GM08714 (cell line): ENCODE data around the gene EPX.

ENCODE experiments used
- H3K4me3 ChIP-seq: fragments of 200-500 bp; sonication (Bioruptor generic); 2 replicates; pipeline ENCODE4 v1.5.1; 2014; ENCODE audit warnings: mild to moderate bottlenecking, low read length, inconsistent platforms
- ZNF274 ChIP-seq: IDR thresholded peaks from 2 replicates; pipeline ENCODE4 v1.6.1; 2012; ENCODE audit warnings: mild to moderate bottlenecking, low read depth, low read length

The EPX gene

DNA sequence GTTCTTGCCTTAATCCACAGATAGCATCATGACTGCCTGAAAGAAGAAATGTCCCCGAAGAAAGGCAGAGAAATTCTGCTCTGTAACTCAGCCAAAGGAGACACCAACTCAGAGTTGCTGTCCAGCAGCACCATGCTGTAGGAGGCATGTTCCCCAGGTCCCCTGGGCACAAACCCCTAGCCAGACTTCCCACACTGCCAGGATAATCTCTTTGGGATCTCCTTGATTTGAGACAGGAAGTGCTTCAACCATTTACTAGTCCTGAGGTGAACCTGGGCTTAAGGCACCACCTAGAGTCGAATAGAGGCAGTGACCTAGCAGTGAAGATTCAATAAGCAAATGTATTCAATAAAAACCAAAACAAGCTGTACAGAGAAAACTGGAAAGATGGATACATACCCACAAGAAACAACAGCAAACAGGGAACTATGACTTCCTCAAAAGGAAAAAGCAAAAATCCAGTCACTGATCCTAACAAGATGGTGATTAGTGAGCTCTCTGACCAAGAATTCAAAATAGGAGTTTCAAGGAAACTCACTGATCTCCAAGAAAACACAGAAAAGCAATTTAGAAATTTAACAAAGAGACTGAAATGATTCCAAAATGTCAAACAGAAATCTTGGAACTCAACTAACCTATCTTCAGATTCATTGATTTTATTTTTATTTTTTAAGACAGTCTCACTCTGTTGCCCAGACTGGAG lies 20.0 kb upstream of the EPX start:
- no peak overlapping the region for H3K4me3 ChIP-seq
- no peak for TF ChIP-seq ZNF274

DNA sequence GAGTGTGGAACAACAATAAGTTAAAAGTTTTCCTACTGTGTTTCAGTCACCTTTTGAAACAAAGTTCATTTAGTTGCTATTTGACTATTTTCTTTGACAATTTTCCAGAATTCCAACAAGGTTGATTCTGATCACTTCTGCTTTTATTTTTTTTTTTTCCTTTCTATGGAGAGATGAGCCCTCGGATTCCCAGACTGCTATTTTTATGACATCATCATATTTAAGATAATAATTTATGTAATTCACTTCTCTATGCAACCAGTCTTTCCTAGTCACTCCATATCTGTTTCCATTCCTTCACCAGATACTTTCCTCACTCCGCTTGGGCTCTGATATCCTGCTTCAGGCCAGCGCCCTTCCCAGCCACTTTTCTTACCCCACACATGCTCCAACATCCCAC lies 17.7 kb upstream of the EPX start:
- no peak overlapping the region for H3K4me3 ChIP-seq
- TF ChIP-seq ZNF274 = no peak

DNA sequence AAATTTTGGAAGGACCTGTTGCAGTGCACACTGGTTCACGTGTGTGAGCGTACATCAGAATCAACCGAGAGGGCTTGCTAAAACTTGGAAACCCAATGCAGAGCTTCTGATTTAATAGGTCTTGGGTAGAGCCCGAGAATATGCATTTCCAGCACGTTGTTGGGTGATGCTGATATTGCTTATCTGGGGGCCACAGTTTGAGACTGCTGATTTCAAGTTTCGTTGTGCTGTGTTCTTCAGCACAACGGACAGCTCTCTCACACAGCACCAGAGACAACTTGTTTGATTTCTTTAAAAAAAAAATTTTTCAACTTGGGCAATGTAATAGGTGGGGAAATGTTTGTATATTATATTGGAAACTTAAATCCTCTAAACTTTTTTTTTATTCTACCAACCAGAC lies 16.3 kb upstream of the EPX start:
- no peak overlapping the region for H3K4me3 ChIP-seq
- no peak for TF ChIP-seq ZNF274

DNA sequence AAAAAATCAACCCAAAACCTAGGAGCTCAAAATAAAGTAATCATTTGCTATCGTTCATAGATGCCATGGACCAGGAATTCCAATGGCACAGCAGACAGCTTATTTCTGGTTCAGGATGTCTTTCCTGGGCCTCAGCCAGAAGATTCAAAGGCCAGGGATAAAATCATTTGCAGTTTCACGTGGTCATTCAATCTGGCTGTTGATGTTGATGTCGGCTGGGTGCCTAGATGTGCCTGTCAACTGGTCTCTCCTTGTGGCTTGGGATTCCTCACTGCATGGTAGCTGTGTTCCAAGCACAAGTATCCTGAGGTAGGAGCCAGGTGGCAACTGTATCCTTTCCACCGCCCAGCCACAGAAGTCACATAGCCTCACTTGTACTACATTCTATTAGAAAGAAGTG lies 10.7 kb upstream of the EPX start:
- no peak overlapping the region for H3K4me3 ChIP-seq
- TF ChIP-seq ZNF274 = no peak

DNA sequence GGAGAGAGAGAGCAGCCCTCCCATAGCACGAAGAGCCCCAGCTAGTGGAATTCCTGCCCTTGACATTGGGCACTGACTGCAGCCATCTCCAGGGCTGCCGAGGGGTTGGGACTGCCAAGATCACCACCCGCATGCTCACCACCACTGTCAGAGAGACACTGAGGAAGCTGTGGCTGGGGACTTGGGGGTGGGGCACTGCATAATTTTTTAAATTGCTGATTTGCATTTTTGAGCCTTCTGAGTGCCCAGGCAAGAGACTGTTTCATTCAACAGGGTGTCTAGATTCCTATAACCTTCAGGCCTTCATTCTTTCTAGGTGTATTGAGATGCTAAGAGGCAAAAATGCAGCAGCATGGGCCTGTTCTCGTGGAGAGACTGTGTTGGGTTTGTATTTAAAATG lies 9.0 kb upstream of the EPX start:
- H3K4me3 ChIP-seq = no peak overlapping the region
- TF ChIP-seq ZNF274 = no peak

DNA sequence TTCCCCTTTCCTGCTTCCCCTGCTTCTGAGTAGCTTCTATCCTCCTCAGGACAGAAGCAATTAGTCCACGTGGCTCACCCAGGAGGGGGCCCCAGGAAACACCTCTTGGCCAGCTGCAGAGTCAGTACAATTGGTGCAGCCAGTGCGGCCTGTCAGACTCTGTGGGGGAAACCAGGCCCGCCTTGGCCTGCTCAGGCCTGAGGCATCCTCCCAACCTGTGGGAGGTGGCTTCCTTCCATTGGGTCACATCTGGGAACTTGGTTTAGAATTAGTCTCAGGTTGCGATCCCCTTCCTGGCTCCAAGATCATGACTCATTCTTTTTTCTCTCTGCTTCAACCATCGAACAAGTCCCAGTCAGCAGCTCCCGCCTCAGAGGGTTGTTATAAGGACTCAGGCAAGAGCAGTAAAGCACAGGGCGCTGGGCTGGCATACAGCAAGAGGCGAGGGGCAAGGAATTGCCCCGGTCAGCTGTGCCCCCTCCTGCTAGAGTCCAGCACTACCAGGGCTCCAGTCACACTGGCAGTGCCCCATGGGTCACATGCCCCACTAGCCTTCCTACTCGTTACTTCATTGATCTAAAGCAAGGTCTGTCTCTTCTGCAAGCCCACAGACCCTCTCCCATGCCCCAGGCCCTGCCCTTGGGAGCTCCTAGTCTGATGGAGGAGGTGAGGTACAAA lies 8.1 kb upstream of the EPX start:
- no peak overlapping the region for H3K4me3 ChIP-seq
- no peak for TF ChIP-seq ZNF274

DNA sequence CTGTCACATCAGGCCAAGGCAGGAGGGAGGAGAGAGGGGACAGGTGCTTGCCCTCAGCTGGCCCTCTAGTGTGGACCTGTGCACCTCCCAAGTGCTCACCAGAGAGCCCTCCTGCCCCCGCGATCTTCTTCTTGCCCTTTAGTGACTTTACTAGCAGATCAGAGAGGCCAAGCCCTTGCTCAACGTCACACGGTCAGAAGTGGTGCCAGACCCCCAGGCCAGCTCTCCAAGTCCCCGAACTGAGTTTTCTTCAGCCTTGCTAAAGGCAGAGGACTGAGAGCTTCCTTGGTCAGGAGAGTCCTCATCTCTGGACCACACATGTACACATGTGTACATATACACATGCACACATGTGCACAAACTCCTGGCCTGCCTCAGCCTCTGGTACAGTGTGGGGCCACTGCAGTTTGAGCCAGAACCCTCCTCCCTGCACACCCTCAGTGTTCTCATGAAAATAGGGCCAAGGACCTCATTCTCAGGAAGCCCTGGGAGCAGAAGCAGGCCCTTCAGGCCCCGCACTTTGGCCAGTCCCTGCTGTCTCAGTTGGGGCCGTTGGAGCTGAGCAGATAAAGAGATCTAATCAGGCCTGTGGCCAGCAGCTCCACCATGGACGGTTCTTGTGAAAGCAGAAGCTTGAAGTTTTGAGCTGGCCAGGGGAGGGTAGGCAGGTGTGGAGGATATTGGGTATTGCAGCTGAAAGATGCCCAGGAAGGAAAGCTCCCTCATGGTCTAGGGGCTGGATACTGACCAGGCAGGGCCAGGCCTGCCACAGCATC lies 7.4 kb upstream of the EPX start:
- no peak for TF ChIP-seq ZNF274
- no peak overlapping the region for H3K4me3 ChIP-seq

DNA sequence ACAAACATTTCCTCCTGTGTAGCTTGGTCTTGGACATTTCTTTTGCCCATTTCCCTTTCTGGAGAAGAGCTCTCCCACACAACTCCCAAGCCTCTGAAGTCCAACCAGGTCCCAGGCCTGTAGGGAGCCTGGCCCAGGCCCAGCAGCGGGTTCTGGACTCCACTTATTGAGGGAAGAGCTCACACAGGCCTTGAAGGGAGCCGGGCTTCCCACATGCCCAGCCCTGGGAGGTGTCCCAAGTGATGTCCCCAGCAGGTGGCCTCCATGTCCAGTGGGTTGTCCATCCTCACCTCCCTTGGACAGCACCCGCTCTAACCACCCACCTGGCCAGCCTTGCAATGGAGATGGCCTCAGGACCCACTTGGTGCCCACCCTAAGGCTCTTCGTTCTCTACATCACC lies 5.9 kb upstream of the EPX start:
- TF ChIP-seq ZNF274 = no peak
- no peak overlapping the region for H3K4me3 ChIP-seq

DNA sequence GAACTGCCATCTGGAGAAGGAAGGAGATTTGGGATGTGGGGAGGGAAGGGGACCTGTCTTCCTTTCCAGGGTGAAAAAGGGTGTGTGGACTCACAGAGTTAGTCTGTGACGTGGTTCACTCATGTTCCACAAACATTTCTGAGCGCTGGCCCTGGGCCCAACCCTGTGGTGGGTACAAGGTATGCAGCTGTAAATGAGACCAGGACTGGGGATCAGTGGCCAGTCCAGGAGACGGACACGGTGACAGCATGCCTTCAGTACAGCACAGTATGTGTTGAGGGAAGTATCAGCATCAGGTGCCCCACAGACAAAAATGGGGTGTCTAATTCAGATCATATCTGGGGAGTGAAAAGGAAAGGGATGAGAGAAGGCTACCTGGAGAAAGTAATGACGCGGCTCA lies 5.5 kb upstream of the EPX start:
- TF ChIP-seq ZNF274 = no peak
- H3K4me3 ChIP-seq = no peak overlapping the region

DNA sequence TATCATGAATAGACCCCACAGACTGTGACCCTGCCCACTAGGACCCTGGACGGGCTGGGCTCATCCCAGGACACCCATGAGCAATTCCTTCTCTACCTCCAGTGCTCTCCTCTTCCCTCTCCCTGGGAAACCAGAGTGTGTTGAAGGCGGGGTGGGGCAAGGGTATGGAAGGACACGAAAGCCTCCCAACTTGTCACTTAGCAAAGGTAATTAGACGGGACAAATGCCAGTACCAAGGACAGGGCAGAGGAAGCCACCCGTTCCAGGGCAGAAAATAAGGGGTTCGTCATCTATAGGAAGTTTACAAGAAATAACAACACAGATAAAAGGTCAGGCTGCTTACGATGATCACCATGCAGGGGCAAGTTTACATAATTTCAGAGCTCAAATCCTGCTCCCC lies 4.9 kb upstream of the EPX start:
- no peak overlapping the region for H3K4me3 ChIP-seq
- no peak for TF ChIP-seq ZNF274

DNA sequence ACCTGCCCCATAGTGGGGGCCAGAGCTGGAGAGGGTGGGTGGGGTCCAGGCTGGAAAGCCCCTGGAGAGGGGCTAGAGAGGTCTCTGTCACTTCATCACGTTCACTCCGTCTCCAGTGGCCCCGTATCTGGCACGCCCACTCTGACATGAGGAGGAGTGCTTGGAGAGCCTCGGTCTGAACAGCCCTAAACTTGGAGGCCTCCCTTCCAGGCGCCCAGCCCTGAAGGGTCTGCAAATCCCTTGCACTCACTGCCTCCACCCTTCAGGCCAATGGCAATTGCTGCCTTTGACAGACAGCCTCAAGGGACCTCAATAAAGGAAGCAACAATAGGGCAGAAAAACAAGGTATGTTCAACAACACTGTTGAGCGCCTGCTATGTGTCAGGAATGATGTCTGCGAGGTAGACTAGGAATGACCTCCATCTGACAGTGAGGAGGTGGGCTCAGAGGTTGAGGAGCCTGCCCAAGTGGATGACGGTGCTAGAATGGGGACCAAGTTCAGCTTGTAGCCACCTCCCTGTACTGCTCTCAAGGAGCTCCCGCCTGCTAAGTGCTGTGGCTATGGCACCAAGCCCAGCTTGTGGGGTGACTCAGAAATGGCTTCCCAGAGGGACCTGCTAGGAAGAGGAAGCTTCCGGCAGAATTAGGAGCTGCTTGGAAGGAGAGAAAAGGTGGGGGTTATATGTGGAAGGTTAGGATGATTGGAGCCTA lies 2.9 kb upstream of the EPX start:
- no peak overlapping the region for H3K4me3 ChIP-seq
- no peak for TF ChIP-seq ZNF274

DNA sequence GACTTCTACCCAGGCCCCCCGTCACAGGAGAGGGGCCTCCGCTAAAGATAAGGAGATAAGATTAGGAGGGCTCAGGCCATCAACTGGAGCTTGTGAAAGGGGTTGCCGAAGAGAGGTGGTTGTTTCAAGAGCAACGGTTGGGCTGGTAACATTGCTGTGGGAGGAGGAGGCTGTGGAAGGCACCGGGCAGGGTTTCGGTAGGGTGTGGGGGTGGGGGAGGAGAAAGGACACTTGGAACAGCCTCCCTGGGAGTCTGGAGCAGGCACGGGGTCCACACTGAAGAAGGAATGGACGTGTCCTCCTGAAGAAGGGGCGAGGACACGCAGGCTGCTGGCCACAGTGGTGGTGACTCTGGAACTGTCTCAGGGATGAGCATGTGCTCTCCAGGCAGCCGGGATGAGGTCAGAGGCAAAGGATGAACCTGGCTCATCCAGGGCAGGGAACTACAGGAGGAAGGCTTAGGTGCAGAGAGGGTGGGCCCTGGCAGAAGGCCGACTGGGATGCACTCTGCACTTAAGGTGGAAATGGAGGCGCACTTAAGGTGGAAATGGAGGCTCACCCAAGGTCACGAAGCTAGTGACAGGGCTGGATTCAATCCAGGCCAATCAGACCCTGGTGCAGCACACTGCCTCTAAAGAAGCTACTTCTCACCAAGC lies 1.2 kb upstream of the EPX start:
- no peak overlapping the region for H3K4me3 ChIP-seq
- TF ChIP-seq ZNF274 = no peak

DNA sequence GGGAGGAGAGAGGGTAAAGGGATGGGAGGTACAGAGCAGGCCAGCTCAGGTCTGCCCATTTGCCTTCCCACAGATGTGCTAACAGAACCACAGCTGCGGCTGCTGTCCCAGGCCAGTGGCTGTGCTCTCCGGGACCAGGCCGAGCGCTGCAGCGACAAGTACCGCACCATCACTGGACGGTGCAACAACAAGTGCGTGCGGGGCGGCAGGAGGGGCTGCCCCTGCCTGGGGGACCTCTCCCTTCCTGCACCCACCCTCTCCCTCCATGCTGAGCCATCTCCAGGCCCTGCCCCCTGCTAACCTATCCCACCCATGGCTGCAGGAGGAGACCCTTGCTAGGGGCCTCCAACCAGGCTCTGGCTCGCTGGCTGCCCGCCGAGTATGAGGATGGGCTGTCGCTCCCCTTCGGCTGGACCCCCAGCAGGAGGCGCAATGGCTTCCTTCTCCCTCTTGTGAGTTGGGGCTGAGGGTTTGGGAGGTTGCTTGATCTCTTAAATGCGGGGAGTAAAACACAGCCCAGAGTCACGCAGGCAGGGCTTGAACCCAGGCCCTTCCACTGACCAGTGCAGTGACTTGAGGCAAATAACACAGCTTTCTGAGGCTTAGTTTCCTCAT lies 1.2 kb downstream of the EPX start:
- H3K4me3 ChIP-seq = no peak overlapping the region
- no peak for TF ChIP-seq ZNF274
